Brain microvascular endothelial cell (primary cell): ENCODE measurements around the gene CSNK1A1.
"Not testable (repeated sequence)": the region's sequence is repeated elsewhere in the genome, so short reads cannot be mapped to it uniquely, and the experiment has no call there.

ENCODE experiments used
- DNase-seq: peaks from one replicate; pipeline ENCODE4 v3.0.0-alpha.2; 2020
- H3K27ac ChIP-seq: fragments of 250-450 bp; sonication (Bioruptor Pico); 2 replicates; pipeline ENCODE4 v1.5.1; 2020; ENCODE audit warnings: mild to moderate bottlenecking, moderate library complexity
- H3K27me3 ChIP-seq: fragments of 250-450 bp; sonication (Bioruptor Pico); replicated peaks from 2 replicates; pipeline ENCODE4 v1.5.1; 2020; ENCODE audit warnings: mild to moderate bottlenecking
- H3K36me3 ChIP-seq: fragments of 250-450 bp; sonication (Bioruptor Pico); replicated peaks from 2 replicates; pipeline ENCODE4 v1.5.1; 2020; ENCODE audit warnings: mild to moderate bottlenecking
- H3K4me3 ChIP-seq: 2 replicates; pipeline ENCODE4 v1.5.1; 2011; ENCODE audit warnings: low read depth, mild to moderate bottlenecking, control low read depth, low read length, moderate library complexity
- in situ Hi-C: cut with HindIII; loops from 2 replicates; pipeline ENCODE4 v1.10.0; 2017; ENCODE audit warnings: low sequenced_read_pairs, low pct_ligation_motif_present
- TF ChIP-seq, protein P1 (sequence below): IDR thresholded peaks from 2 replicates; pipeline ENCODE4 v1.5.1; 2011; ENCODE audit warnings: low read depth, mild to moderate bottlenecking, moderate library complexity, low read length, control low read depth, inconsistent platforms; ENCODE audit errors: missing control alignments

CSNK1A1 gene

DNA sequence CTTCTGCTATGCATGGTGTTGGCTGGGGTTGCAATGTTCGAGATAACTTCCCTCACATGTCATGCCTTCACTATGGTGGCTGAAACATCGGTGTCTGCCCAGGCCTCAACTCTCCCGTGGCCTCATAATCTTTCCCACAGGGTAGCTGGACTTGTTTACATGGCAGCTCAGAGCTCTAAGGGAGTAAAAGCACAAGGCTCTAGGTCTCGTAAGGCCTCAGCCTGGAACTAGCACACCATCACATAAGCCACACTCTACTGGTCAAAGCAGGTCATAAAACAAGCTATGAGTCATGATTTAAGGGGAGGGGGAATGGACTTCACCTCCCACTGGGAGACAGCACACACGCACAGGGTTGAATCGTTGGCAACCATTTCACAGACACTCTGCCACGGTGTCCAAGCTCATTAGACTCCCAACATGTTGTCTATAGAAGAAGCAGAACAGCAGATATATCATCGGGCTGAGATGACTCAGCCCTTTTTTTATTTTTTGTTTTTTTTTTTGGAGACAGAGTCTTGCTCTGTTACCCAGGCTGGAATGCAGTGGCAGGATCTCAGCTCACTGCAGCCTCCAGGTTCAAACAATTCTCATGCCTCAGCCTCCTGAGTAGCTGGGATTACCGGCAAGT lies 105.4 kb downstream of the CSNK1A1 start:
- no peak overlapping the region for H3K4me3 ChIP-seq
- no peaks in the 10 kb centered on the region for H3K36me3 ChIP-seq
- peak; percentile 92 for DNase-seq
- peak overlapping the region; percentile 77 for H3K27ac ChIP-seq
- H3K27me3 ChIP-seq, result no peaks in the 10 kb centered on the region
- in situ Hi-C loops, result no loop called here
- TF ChIP-seq, protein P1, sequence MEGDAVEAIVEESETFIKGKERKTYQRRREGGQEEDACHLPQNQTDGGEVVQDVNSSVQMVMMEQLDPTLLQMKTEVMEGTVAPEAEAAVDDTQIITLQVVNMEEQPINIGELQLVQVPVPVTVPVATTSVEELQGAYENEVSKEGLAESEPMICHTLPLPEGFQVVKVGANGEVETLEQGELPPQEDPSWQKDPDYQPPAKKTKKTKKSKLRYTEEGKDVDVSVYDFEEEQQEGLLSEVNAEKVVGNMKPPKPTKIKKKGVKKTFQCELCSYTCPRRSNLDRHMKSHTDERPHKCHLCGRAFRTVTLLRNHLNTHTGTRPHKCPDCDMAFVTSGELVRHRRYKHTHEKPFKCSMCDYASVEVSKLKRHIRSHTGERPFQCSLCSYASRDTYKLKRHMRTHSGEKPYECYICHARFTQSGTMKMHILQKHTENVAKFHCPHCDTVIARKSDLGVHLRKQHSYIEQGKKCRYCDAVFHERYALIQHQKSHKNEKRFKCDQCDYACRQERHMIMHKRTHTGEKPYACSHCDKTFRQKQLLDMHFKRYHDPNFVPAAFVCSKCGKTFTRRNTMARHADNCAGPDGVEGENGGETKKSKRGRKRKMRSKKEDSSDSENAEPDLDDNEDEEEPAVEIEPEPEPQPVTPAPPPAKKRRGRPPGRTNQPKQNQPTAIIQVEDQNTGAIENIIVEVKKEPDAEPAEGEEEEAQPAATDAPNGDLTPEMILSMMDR, result peak; percentile 8

DNA sequence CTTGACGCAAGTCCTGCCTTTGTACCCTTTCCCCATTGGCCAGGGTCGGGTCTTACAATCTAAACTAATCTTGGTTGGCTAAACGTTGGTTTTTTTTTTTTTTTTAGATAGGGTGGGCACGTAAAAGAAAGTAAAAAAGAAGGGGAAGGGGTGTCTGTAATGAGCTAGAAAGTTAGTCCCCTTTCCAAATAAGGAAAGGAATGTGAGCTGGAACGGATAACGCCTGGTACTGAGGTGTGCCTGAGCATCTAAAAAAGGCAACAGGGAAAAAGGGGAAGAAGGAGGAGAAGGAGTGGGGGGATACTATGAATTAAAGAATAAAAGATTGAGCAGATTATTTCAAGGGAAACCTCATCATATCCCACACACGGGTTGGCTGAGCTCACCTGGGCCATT lies 105.9 kb downstream of the CSNK1A1 start:
- TF ChIP-seq, protein P1, result no peak
- no peaks in the 10 kb centered on the region for H3K36me3 ChIP-seq
- no peak for DNase-seq
- no peak overlapping the region for H3K4me3 ChIP-seq
- no peaks in the 10 kb centered on the region for H3K27me3 ChIP-seq
- peak overlapping the region; percentile 77 for H3K27ac ChIP-seq
- in situ Hi-C loops, result no loop called here

DNA sequence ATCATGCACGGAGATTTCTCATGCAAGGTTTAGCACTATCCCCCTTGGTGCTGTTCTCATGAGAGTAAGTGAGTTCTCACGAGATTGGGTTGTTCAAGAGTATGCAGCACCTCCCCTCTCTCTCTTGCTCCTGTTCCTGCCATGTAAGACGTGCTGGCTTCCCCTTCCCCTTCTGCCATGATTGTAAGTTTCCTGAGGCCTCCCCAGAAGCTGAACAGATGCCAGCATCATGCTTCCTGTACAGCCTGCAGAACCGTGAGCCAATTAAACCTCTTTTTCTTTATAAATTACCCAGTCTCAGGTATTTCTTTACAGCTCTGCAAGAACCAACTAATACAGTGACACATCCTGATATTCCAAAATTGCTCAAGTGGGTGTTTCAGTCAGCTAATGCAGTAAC lies 106.8 kb downstream of the CSNK1A1 start:
- H3K27ac ChIP-seq, H3K4me3 ChIP-seq, H3K27me3 ChIP-seq, DNase-seq, in situ Hi-C loops, H3K36me3 ChIP-seq: not testable (repeated sequence)

DNA sequence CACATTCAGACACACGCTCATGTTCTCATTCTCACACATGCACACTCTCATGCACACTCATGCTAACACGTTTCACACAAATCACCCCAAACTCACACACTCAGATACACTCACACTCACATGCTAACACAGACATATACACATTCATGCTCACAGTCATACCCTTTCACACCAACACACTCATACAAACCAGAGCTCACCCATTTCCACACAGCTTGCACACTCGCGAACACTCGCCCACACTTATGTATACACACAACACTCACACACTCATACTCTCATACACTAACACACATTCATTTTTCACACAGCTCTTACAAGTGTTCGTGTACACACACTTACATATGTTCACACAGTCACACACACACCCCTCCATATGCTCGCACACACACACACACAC lies 108.0 kb downstream of the CSNK1A1 start:
- H3K4me3 ChIP-seq, result no peak overlapping the region
- TF ChIP-seq, protein P1, result no peak
- no peak for DNase-seq
- in situ Hi-C loops, result no loop called here
- H3K36me3 ChIP-seq, result no peaks in the 10 kb centered on the region
- H3K27ac ChIP-seq, result no peak overlapping the region
- H3K27me3 ChIP-seq, result no peaks in the 10 kb centered on the region

DNA sequence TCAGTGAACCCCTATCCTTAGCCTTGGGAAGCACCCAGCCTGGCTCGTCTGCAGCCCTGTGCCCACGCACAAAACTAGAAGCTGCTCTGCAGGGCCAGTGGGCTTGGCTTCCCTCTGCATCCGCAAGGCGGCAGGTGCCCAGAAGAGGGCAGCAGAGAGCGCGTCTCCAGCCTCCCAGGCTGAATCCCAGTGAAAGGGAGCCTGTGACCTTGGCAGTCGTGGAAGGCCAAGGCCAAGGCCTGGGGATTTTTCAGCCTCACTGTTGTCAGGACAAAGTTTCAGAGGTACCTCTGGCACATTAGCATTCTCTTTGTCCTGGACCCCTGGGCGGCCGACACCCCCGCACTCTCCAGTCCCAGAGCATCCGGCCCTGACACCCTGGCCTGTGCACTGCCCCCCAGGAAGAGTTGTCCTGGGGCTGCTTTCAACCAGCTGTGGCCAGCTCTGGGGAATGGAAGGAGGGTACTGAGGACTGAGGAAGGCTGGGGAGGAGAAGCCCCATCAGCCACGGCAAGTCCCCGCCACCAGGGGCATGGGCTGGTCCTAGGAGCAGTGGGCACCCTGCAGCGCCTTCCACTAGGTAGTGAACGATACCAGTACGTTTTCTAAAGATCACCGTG lies 108.6 kb downstream of the CSNK1A1 start:
- in situ Hi-C loops, result no loop called here
- Histone ChIP-seq H3K4me3 (no peak overlapping the region), H3K36me3 (no peaks in the 10 kb centered on the region), H3K27me3 (no peaks in the 10 kb centered on the region), H3K27ac (no peak overlapping the region)
- TF ChIP-seq, protein P1, result peak; percentile 97
- DNase-seq, result peak; percentile 76
